Measurements from ENCODE around the gene SLC35F1.

SLC35F1 gene

GRCh38 chr6:118218156-118218555 is 311.1 kb downstream of the SLC35F1 start:
- Histone ChIP-seq H2BK120ac (ENCODE audit: low read depth, low read length) (no peak overlapping the region), H3K14ac (ENCODE audit: low read length) (no peak overlapping the region), H3K27me3 (ENCODE audit: control insufficient read depth in 3 of 3, insufficient read depth in 3 of 3, low read depth in 1 of 3, low read length in 3 of 3) (no peaks in the 10 kb centered on the region), H2BK5ac (ENCODE audit: low read length) (no peak overlapping the region), H2AFZ (ENCODE audit: low read length) (no peak overlapping the region), H3K36me3 (replicated peaks in 1 of 2; ENCODE audit: control insufficient read depth in 2 of 2, insufficient read depth in 2 of 2, low read length in 2 of 2) (no peaks in the 10 kb centered on the region), H4K8ac (ENCODE audit: low read depth, low read length) (no peak overlapping the region), H3K18ac (ENCODE audit: low read length) (no peak overlapping the region), H3K4me1 (ENCODE audit: control insufficient read depth in 2 of 2, insufficient read depth in 1 of 2, low read depth in 1 of 2, low read length in 2 of 2) (peaks cover 1 to 7% of the 10 kb centered on the region in 2 donors), H3K27ac (replicated peaks; ENCODE audit: low read length) (no peak overlapping the region), H3K4me3 (ENCODE audit: low read length in 2 of 2) (no peak overlapping the region), H3K4me2 (ENCODE audit: insufficient read depth, low read length, poor library complexity, severe bottlenecking) (no peak overlapping the region), H2AK5ac (ENCODE audit: low read depth, low read length) (no peak overlapping the region), H3K23ac (ENCODE audit: low read depth, low read length, poor library complexity) (no peak overlapping the region), H2BK12ac (ENCODE audit: low read length) (no peak overlapping the region), H3K4ac (ENCODE audit: low read length) (no peak overlapping the region), H3K9me3 (replicated peaks in 1 of 2; ENCODE audit: control insufficient read depth in 2 of 2, insufficient read depth in 1 of 2, low read depth in 1 of 2, low read length in 2 of 2) (peaks cover 0 to 6% of the 10 kb centered on the region in 2 donors), H2BK15ac (ENCODE audit: low read length) (no peak overlapping the region), H3K79me1 (ENCODE audit: low read depth, low read length) (no peaks in the 10 kb centered on the region), H4K91ac (ENCODE audit: low read depth, low read length, poor library complexity) (no peak overlapping the region), H3K9ac (ENCODE audit: low read depth, low read length, poor library complexity) (no peak overlapping the region)
- DNase-seq (ENCODE audit: low spot score) = no peak
- WGBS, 2 donors (ENCODE audit: extremely low coverage in 2 of 2, insufficient read length in 2 of 2, insufficient replicate concordance in 1 of 2) = no CpG with 5 or more reads among the region's 2 CpGs

DNA sequence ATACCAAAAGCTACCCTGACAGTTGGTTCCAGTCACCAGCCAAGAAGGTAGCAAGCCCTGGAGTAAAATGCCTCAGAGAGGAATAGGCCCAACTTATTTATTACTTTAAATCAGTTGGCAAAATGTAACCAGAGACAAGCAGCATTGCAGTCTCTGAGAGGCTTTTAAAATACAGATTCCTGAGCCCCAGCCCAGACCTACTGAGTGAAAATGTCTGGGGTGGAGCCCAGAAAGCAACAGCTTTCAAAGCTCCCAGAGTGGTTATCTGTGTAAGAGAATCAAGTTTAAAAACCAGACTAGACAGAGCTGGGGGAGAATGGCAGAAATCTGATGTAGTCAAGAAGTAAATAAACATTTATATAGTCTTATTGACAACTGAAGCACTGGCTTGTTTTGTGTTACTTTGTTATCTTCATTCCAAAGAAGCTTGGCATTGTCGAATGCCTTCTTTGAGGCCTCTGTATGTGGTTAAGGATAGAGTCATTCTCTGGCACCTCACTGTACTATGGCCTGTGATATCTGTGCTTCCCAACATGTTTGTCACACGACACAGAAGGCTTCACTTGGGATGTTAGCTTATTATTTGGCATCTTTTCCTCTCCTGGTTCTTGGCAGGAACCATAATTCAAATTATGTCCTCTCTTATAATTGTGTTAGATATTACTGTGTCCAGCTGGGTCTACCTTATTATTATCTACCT is 313.5 kb downstream of the SLC35F1 start:
- H3K4me1 ChIP-seq (ENCODE audit: control insufficient read depth in 2 of 2, insufficient read depth in 1 of 2, low read depth in 1 of 2, low read length in 2 of 2) = peaks cover 1 to 3% of the 10 kb centered on the region in 2 donors
- H3K23ac ChIP-seq (ENCODE audit: low read depth, low read length, poor library complexity) = no peak overlapping the region
- H3K27ac ChIP-seq (replicated peaks; ENCODE audit: low read length) = no peak overlapping the region
- H4K8ac ChIP-seq (ENCODE audit: low read depth, low read length) = no peak overlapping the region
- no peak overlapping the region for H2AFZ ChIP-seq (ENCODE audit: low read length)
- no peaks in the 10 kb centered on the region for H3K36me3 ChIP-seq (replicated peaks in 1 of 2; ENCODE audit: control insufficient read depth in 2 of 2, insufficient read depth in 2 of 2, low read length in 2 of 2)
- H3K9me3 ChIP-seq (replicated peaks in 1 of 2; ENCODE audit: control insufficient read depth in 2 of 2, insufficient read depth in 1 of 2, low read depth in 1 of 2, low read length in 2 of 2) = peaks cover 0 to 10% of the 10 kb centered on the region in 2 donors
- H2BK15ac ChIP-seq (ENCODE audit: low read length) = no peak overlapping the region
- H3K79me1 ChIP-seq (ENCODE audit: low read depth, low read length) = no peaks in the 10 kb centered on the region
- no peaks in the 10 kb centered on the region for H3K27me3 ChIP-seq (ENCODE audit: control insufficient read depth in 3 of 3, insufficient read depth in 3 of 3, low read depth in 1 of 3, low read length in 3 of 3)
- no peak overlapping the region for H2BK5ac ChIP-seq (ENCODE audit: low read length)
- H3K14ac ChIP-seq (ENCODE audit: low read length) = no peak overlapping the region
- no peak overlapping the region for H4K91ac ChIP-seq (ENCODE audit: low read depth, low read length, poor library complexity)
- no peak overlapping the region for H2BK12ac ChIP-seq (ENCODE audit: low read length)
- no peak overlapping the region for H3K4ac ChIP-seq (ENCODE audit: low read length)
- H3K18ac ChIP-seq (ENCODE audit: low read length) = no peak overlapping the region
- H2BK120ac ChIP-seq (ENCODE audit: low read depth, low read length) = no peak overlapping the region
- no peak overlapping the region for H2AK5ac ChIP-seq (ENCODE audit: low read depth, low read length)
- H3K4me3 ChIP-seq (ENCODE audit: low read length in 2 of 2) = no peak overlapping the region
- no CpG with 5 or more reads among the region's 2 CpGs for WGBS, 2 donors (ENCODE audit: extremely low coverage in 2 of 2, insufficient read length in 2 of 2, insufficient replicate concordance in 1 of 2)
- H3K4me2 ChIP-seq (ENCODE audit: insufficient read depth, low read length, poor library complexity, severe bottlenecking) = no peak overlapping the region
- H3K9ac ChIP-seq (ENCODE audit: low read depth, low read length, poor library complexity) = no peak overlapping the region
- no peak for DNase-seq (ENCODE audit: low spot score)

DNA sequence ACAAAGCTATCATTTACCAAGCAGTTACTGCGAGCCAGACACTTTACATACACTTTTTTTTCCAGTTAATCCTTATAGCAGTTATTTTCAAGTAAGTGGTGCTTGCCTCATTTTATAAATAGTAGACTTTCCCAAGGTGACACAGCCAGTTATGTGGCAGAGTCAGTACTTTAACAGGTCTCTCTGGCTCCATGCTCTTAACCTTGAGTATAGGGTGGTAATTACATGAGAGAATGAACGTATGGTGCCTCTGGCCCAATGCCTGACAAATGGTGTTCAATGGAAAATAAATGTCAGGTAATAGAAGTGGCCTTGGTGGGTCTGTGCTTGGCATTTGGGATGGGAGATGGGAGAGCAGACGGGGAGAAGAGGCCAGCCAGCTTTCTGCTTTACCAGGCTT is 316.3 kb downstream of the SLC35F1 start:
- no peak for DNase-seq (ENCODE audit: low spot score)
- Histone ChIP-seq H2AK5ac (ENCODE audit: low read depth, low read length) (no peak overlapping the region), H2BK12ac (ENCODE audit: low read length) (no peak overlapping the region), H3K79me1 (ENCODE audit: low read depth, low read length) (no peaks in the 10 kb centered on the region), H3K4ac (ENCODE audit: low read length) (no peak overlapping the region), H2BK120ac (ENCODE audit: low read depth, low read length) (no peak overlapping the region), H2BK15ac (ENCODE audit: low read length) (no peak overlapping the region), H3K23ac (ENCODE audit: low read depth, low read length, poor library complexity) (no peak overlapping the region), H3K4me1 (ENCODE audit: control insufficient read depth in 2 of 2, insufficient read depth in 1 of 2, low read depth in 1 of 2, low read length in 2 of 2) (peaks cover 0 to 2% of the 10 kb centered on the region in 2 donors), H3K4me2 (ENCODE audit: insufficient read depth, low read length, poor library complexity, severe bottlenecking) (no peak overlapping the region), H3K9me3 (replicated peaks in 1 of 2; ENCODE audit: control insufficient read depth in 2 of 2, insufficient read depth in 1 of 2, low read depth in 1 of 2, low read length in 2 of 2) (peaks cover 0 to 7% of the 10 kb centered on the region in 2 donors), H3K18ac (ENCODE audit: low read length) (no peak overlapping the region), H3K9ac (ENCODE audit: low read depth, low read length, poor library complexity) (no peak overlapping the region), H3K27me3 (ENCODE audit: control insufficient read depth in 3 of 3, insufficient read depth in 3 of 3, low read depth in 1 of 3, low read length in 3 of 3) (no peaks in the 10 kb centered on the region), H3K14ac (ENCODE audit: low read length) (no peak overlapping the region), H2AFZ (ENCODE audit: low read length) (no peak overlapping the region), H3K36me3 (replicated peaks in 1 of 2; ENCODE audit: control insufficient read depth in 2 of 2, insufficient read depth in 2 of 2, low read length in 2 of 2) (no peaks in the 10 kb centered on the region), H3K4me3 (ENCODE audit: low read length in 2 of 2) (no peak overlapping the region), H3K27ac (replicated peaks; ENCODE audit: low read length) (no peak overlapping the region), H4K91ac (ENCODE audit: low read depth, low read length, poor library complexity) (no peak overlapping the region), H2BK5ac (ENCODE audit: low read length) (no peak overlapping the region), H4K8ac (ENCODE audit: low read depth, low read length) (no peak overlapping the region)
- no CpG with 5 or more reads among the region's 3 CpGs for WGBS, 2 donors (ENCODE audit: extremely low coverage in 2 of 2, insufficient read length in 2 of 2, insufficient replicate concordance in 1 of 2)

- no peak overlapping the region for H2BK120ac ChIP-seq (ENCODE audit: low read depth, low read length)
- H3K4me1 ChIP-seq (ENCODE audit: control insufficient read depth in 2 of 2, insufficient read depth in 1 of 2, low read depth in 1 of 2, low read length in 2 of 2) = no peaks in the 10 kb centered on the region
- H4K91ac ChIP-seq (ENCODE audit: low read depth, low read length, poor library complexity) = no peak overlapping the region
- no peak overlapping the region for H3K4me3 ChIP-seq (ENCODE audit: low read length in 2 of 2)
- H3K27ac ChIP-seq (replicated peaks; ENCODE audit: low read length) = no peak overlapping the region
- H2BK15ac ChIP-seq (ENCODE audit: low read length) = no peak overlapping the region
- DNase-seq (ENCODE audit: low spot score) = no peak
- WGBS, 2 donors (ENCODE audit: extremely low coverage in 2 of 2, insufficient read length in 2 of 2, insufficient replicate concordance in 1 of 2) = no CpG with 5 or more reads among the region's 3 CpGs
- no peaks in the 10 kb centered on the region for H3K27me3 ChIP-seq (ENCODE audit: control insufficient read depth in 3 of 3, insufficient read depth in 3 of 3, low read depth in 1 of 3, low read length in 3 of 3)
- no peak overlapping the region for H2AFZ ChIP-seq (ENCODE audit: low read length)
- H3K18ac ChIP-seq (ENCODE audit: low read length) = no peak overlapping the region
- no peak overlapping the region for H3K9ac ChIP-seq (ENCODE audit: low read depth, low read length, poor library complexity)
- no peaks in the 10 kb centered on the region for H3K36me3 ChIP-seq (replicated peaks in 1 of 2; ENCODE audit: control insufficient read depth in 2 of 2, insufficient read depth in 2 of 2, low read length in 2 of 2)
- H2AK5ac ChIP-seq (ENCODE audit: low read depth, low read length) = no peak overlapping the region
- peaks cover 0 to 7% of the 10 kb centered on the region in 2 donors for H3K9me3 ChIP-seq (replicated peaks in 1 of 2; ENCODE audit: control insufficient read depth in 2 of 2, insufficient read depth in 1 of 2, low read depth in 1 of 2, low read length in 2 of 2)
- H3K4me2 ChIP-seq (ENCODE audit: insufficient read depth, low read length, poor library complexity, severe bottlenecking) = no peak overlapping the region
- H3K23ac ChIP-seq (ENCODE audit: low read depth, low read length, poor library complexity) = no peak overlapping the region
- H3K79me1 ChIP-seq (ENCODE audit: low read depth, low read length) = no peaks in the 10 kb centered on the region
- no peak overlapping the region for H2BK12ac ChIP-seq (ENCODE audit: low read length)
- H2BK5ac ChIP-seq (ENCODE audit: low read length) = no peak overlapping the region
- no peak overlapping the region for H3K4ac ChIP-seq (ENCODE audit: low read length)
- no peak overlapping the region for H3K14ac ChIP-seq (ENCODE audit: low read length)
- H4K8ac ChIP-seq (ENCODE audit: low read depth, low read length) = no peak overlapping the region
Observed at GRCh38 chr6:118228886-118229285, 321.8 kb downstream of the SLC35F1 start.

Measured in neuronal stem cell (in vitro differentiated cells).